ENCODE measurements around the gene GAB4.

Gene GAB4

DNA sequence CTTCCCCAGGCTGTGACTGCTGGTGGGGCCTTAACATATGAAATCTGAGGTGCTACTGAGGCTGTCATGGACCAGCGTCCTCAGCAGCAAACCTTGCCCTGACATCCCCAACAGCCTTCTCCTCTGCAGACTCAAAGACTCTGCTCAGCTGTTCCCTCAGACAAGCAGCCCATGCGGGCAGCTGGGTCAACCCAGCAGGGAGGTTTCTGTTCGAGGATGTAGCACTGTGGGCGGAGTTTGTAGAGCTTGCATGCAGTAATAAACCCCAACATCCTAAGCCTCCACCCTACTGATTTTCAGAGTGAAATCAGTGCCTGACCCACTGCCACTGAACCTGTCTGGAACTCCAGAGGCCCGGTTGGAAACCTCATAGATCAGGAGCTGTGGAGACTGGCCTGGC lies 94.0 kb downstream of the GAB4 start:
- DNase-seq (ENCODE audit: low read depth) = no peak

DNA sequence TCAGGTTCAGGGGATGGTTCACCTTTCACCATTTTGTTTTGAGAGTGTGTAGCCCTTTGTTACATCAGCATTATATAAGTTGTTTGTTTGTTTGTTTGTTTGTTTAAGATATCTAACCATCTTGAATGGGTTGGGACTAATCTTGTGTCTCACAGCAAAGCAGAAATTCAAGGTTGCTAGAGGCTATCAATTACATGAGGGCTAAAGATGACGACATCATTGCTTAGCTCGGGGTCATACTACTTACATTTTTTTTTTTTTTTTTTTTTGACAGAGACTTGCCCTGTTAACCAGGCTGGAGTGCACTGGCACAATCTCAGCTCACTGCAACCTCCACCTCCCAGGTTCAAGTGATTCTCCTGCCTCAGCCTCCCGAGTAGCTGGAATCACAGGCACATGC lies 95.7 kb downstream of the GAB4 start:
- DNase-seq (ENCODE audit: low read depth) = no peak
